ENCODE results near the gene TGFB2. TPM values are rescaled to one million over a fixed set of nuclear protein-coding genes. Genes with fewer than 3 reads are reported as not detected.

TGFB2 gene
- total RNA-seq, 1 experiment from 2014 or later = 2.5 TPM

GRCh38 chr1:218443255-218443654 lies 98.1 kb downstream of the TGFB2 start:
- ATAC-seq = no peak
- no peak for TF ChIP-seq ZNF121 (CRISPR knock-in tag; IDR thresholded peaks at IDR 0.05)
- TF ChIP-seq ZSCAN18 (CRISPR knock-in tag; IDR thresholded peaks at IDR 0.05) = no peak
- no peak for TF ChIP-seq TP53 (CRISPR knock-in tag; IDR thresholded peaks at IDR 0.05)
- no peak for TF ChIP-seq AFF4 (CRISPR knock-in tag; IDR thresholded peaks at IDR 0.05; ENCODE audit: borderline replicate concordance)
- TF ChIP-seq ZNF219 (CRISPR knock-in tag; IDR thresholded peaks at IDR 0.05; ENCODE audit: borderline replicate concordance) = no peak
- TF ChIP-seq NFATC4 (CRISPR knock-in tag; IDR thresholded peaks at IDR 0.05) = no peak
- TF ChIP-seq NFE2L1 (CRISPR knock-in tag; IDR thresholded peaks at IDR 0.05) = no peak
- no peak for TF ChIP-seq ZNF532 (CRISPR knock-in tag; IDR thresholded peaks at IDR 0.05; ENCODE audit: borderline replicate concordance)
- no peak for TF ChIP-seq ZNF263 (CRISPR knock-in tag; IDR thresholded peaks at IDR 0.05; ENCODE audit: low read depth)
- no peak for TF ChIP-seq E2F4 (CRISPR knock-in tag; IDR thresholded peaks at IDR 0.05; ENCODE audit: borderline replicate concordance, low read depth)
- no peak for TF ChIP-seq SMAD4 (CRISPR knock-in tag; IDR thresholded peaks at IDR 0.05)
- TF ChIP-seq FOXP4 (CRISPR knock-in tag; IDR thresholded peaks at IDR 0.05) = no peak
- TF ChIP-seq MXD4 (CRISPR knock-in tag; IDR thresholded peaks at IDR 0.05; ENCODE audit: borderline replicate concordance) = no peak
- no peak for TF ChIP-seq MLX (CRISPR knock-in tag; IDR thresholded peaks at IDR 0.05)
- no peak for TF ChIP-seq ATF1 (CRISPR knock-in tag; IDR thresholded peaks at IDR 0.05)
- TF ChIP-seq EMX1 (CRISPR knock-in tag; IDR thresholded peaks at IDR 0.05) = no peak
- TF ChIP-seq USF2 (CRISPR knock-in tag; IDR thresholded peaks at IDR 0.05) = no peak
- Mint-ChIP-seq H3K4me1 (0 out of 2 replicates have a peak, but pooled peaks cover 2% of the 10 kb centered on the region), H3K27me3 (ENCODE audit: low read depth) (no peaks in the 10 kb centered on the region), H3K4me3 (no peak overlapping the region), H3K36me3 (no peaks in the 10 kb centered on the region), H3K9me3 (peaks cover 5% of the 10 kb centered on the region), H3K27ac (no peak overlapping the region)
- POLR2A ChIA-PET = no interaction called here
- no peak for DNase-seq (ENCODE audit: low spot score)
- CTCF ChIA-PET = no interaction called here

All from WTC11 (cell line).